ENCODE results near the gene CAMKMT. TPM values are rescaled to one million over a fixed set of nuclear protein-coding genes. Genes with fewer than 3 reads are reported as not detected.
A peak's percentile ranks its signal among the peaks of the same experiment; 100 is the strongest.

CAMKMT gene
- total and polyA plus RNA-seq, 2 experiments from 2014 or later: 26.5 to 29.5 TPM

DNA sequence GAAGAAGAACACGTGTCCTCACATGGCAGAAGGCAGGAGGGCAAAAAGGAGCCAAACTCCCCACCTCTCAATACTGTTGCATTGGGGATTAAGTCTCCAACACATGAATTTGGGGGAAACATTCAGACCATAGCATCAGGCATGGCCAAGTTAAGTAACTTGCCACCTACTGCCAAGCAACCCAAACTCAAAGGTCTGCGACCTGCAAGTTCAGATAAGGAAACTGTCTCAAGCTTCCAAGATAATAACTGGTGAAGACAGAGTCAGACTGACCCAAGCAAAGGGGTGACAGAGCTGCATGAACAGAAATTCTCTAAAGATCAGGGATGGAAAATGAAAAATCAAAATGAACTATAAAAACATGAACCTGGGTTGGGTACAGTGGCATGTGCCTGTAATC, 391.0 kb downstream of the CAMKMT start:
- ATAC-seq: no peak
- no peaks in the 10 kb centered on the region; the same call in 1 of the 2 replicates for H3K36me3 ChIP-seq (ENCODE audit: insufficient read depth)
- no peaks in the 10 kb centered on the region for H3K9me3 Mint-ChIP-seq
- peaks cover 7% of the 10 kb centered on the region for H3K9me2 ChIP-seq (ENCODE audit: insufficient read depth)
- H3K27me3 ChIP-seq (ENCODE audit: insufficient read depth): no peaks in the 10 kb centered on the region
- no peaks in the 10 kb centered on the region for H3K79me2 ChIP-seq (replicated peaks; ENCODE audit: insufficient read depth)
- no peaks in the 10 kb centered on the region for H4K20me1 ChIP-seq (replicated peaks; ENCODE audit: insufficient read depth)
- no peak overlapping the region for H2AFZ ChIP-seq
- H3K27ac Mint-ChIP-seq: no peak overlapping the region
- H3K4me1 Mint-ChIP-seq: peaks cover 25% of the 10 kb centered on the region
- peaks cover 12% of the 10 kb centered on the region for H3K4me1 ChIP-seq (ENCODE audit: insufficient read depth)
- H3K36me3 Mint-ChIP-seq (ENCODE audit: low read depth): no peaks in the 10 kb centered on the region
- no peak for TF ChIP-seq EZH2phosphoT487 (IDR thresholded peaks at IDR 0.05; ENCODE audit: unreplicated experiment)
- TF ChIP-seq NANOG (IDR thresholded peaks at IDR 0.05; ENCODE audit: borderline replicate concordance): no peak
- TF ChIP-seq POLR2AphosphoS5 (IDR thresholded peaks at IDR 0.05; ENCODE audit: low read depth): no peak
- TF ChIP-seq, protein P1, sequence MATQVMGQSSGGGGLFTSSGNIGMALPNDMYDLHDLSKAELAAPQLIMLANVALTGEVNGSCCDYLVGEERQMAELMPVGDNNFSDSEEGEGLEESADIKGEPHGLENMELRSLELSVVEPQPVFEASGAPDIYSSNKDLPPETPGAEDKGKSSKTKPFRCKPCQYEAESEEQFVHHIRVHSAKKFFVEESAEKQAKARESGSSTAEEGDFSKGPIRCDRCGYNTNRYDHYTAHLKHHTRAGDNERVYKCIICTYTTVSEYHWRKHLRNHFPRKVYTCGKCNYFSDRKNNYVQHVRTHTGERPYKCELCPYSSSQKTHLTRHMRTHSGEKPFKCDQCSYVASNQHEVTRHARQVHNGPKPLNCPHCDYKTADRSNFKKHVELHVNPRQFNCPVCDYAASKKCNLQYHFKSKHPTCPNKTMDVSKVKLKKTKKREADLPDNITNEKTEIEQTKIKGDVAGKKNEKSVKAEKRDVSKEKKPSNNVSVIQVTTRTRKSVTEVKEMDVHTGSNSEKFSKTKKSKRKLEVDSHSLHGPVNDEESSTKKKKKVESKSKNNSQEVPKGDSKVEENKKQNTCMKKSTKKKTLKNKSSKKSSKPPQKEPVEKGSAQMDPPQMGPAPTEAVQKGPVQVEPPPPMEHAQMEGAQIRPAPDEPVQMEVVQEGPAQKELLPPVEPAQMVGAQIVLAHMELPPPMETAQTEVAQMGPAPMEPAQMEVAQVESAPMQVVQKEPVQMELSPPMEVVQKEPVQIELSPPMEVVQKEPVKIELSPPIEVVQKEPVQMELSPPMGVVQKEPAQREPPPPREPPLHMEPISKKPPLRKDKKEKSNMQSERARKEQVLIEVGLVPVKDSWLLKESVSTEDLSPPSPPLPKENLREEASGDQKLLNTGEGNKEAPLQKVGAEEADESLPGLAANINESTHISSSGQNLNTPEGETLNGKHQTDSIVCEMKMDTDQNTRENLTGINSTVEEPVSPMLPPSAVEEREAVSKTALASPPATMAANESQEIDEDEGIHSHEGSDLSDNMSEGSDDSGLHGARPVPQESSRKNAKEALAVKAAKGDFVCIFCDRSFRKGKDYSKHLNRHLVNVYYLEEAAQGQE (IDR thresholded peaks at IDR 0.05; ENCODE audit: unreplicated experiment): no peak
- TF ChIP-seq JUNB (IDR thresholded peaks at IDR 0.05; ENCODE audit: unreplicated experiment): no peak
- no peak for TF ChIP-seq STAT1 (IDR thresholded peaks at IDR 0.05; ENCODE audit: unreplicated experiment)
- TF ChIP-seq ZNF331 (CRISPR knock-in tag; IDR thresholded peaks at IDR 0.05; ENCODE audit: low read depth): no peak
- no peak for TF ChIP-seq EZH2 (IDR thresholded peaks at IDR 0.05; ENCODE audit: low read depth, unreplicated experiment)
- DNase-seq (ENCODE audit: low spot score): no peak
- H3K27ac ChIP-seq (ENCODE audit: low read depth): no peak overlapping the region
- H3K4me3 ChIP-seq: no peak overlapping the region
- no peaks in the 10 kb centered on the region for H3F3A ChIP-seq (replicated peaks; ENCODE audit: low read depth)
- no peak overlapping the region for H3K4me2 ChIP-seq
- H3K4me3 Mint-ChIP-seq: no peak overlapping the region
- H3K27me3 Mint-ChIP-seq (ENCODE audit: insufficient read depth, low read depth, poor library complexity): peaks cover 4% of the 10 kb centered on the region

DNA sequence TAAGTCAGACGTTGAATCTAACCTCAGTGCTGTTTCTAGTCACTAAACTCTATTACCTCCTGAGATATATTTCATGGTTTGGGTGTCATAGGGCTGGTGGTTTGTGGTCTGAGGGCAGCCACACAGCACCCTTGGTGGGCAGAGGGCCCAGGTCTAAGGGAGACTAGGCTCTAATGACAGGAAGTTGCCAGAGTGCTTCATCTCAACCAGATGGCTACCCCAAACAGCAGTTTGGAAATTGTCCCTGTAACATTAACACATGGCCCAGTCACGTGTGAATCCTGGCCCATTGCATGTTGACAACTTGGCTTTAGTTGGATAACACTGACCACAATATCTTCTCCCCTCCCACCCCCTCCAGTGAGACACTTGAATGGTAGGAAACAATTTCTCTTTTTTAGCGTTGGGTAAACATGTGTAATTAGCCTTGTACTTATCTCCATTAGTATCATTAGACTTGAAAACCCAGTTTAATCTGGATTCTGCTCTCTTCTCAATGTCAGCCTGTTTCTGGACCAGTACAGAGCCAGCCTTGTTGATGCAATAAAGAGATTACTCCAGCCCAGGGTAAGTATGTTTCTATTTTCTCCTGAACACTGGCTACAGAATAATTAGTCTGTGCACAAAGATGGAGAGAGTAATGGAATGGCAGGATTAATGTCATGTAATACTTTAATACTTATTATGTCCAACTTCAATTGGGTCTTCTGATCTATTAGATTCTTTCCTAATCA, 392.0 kb downstream of the CAMKMT start:
- Mint-ChIP-seq H3K4me3 (no peak overlapping the region), H3K36me3 (ENCODE audit: low read depth) (no peaks in the 10 kb centered on the region), H3K27ac (peak overlapping the region; percentile 72; the same call in 1 of the 2 replicates), H3K9me3 (no peaks in the 10 kb centered on the region), H3K27me3 (ENCODE audit: insufficient read depth, low read depth, poor library complexity) (peaks cover 4% of the 10 kb centered on the region), H3K4me1 (peaks cover 26% of the 10 kb centered on the region)
- Histone ChIP-seq H3K27me3 (ENCODE audit: insufficient read depth) (no peaks in the 10 kb centered on the region), H3K4me1 (ENCODE audit: insufficient read depth) (peaks cover 19% of the 10 kb centered on the region), H3K79me2 (replicated peaks; ENCODE audit: insufficient read depth) (no peaks in the 10 kb centered on the region), H3K36me3 (ENCODE audit: insufficient read depth) (no peaks in the 10 kb centered on the region; the same call in 1 of the 2 replicates), H3K9me2 (ENCODE audit: insufficient read depth) (peaks cover 7% of the 10 kb centered on the region), H3K4me2 (no peak overlapping the region), H3K27ac (ENCODE audit: low read depth) (no peak overlapping the region), H2AFZ (no peak overlapping the region), H4K20me1 (replicated peaks; ENCODE audit: insufficient read depth) (no peaks in the 10 kb centered on the region), H3K4me3 (no peak overlapping the region), H3F3A (replicated peaks; ENCODE audit: low read depth) (no peaks in the 10 kb centered on the region)
- DNase-seq (ENCODE audit: low spot score) (no peak), ATAC-seq (no peak)
- TF ChIP-seq, protein P1 (IDR thresholded peaks at IDR 0.05; ENCODE audit: unreplicated experiment): no peak
- TF ChIP-seq JUNB (IDR thresholded peaks at IDR 0.05; ENCODE audit: unreplicated experiment): no peak

All from GM23338 (cell line).